ENCODE measurements around the gene ABCA2.

The ABCA2 gene

GRCh38 chr9:137030538-137031527 lies 2.8 kb upstream of the ABCA2 start:
- no peak for DNase-seq

- no peak for DNase-seq
These were observed 2.0 kb upstream of the ABCA2 start for GRCh38 chr9:137030006-137030405.

- no peak for DNase-seq
These were observed 1.3 kb upstream of the ABCA2 start for GRCh38 chr9:137029058-137029936.

- no peak for DNase-seq
These were observed 423 bp upstream of the ABCA2 start for GRCh38 chr9:137028263-137029057.

- DNase-seq, result no peak
These were observed 1.2 kb downstream of the ABCA2 start for GRCh38 chr9:137026828-137027227.

GRCh38 chr9:137026384-137026783 lies 1.7 kb downstream of the ABCA2 start:
- no peak for DNase-seq

- DNase-seq, result peak; percentile 22
These were observed 2.5 kb downstream of the ABCA2 start for GRCh38 chr9:137025517-137025966.

- DNase-seq, result no peak
These were observed 4.5 kb downstream of the ABCA2 start for GRCh38 chr9:137023583-137023991.

GRCh38 chr9:137023157-137023556 lies 4.9 kb downstream of the ABCA2 start:
- no peak for DNase-seq

- no peak for DNase-seq
These were observed 5.4 kb downstream of the ABCA2 start for GRCh38 chr9:137022662-137023008.

GRCh38 chr9:137021979-137022661 lies 5.9 kb downstream of the ABCA2 start:
- peak; percentile 24 for DNase-seq

GRCh38 chr9:137021568-137021978 lies 6.5 kb downstream of the ABCA2 start:
- DNase-seq, result no peak

GRCh38 chr9:137020771-137021567 lies 7.1 kb downstream of the ABCA2 start:
- DNase-seq, result no peak

GRCh38 chr9:137019891-137020683 lies 8.0 kb downstream of the ABCA2 start:
- DNase-seq, result no peak

GRCh38 chr9:137018761-137019559 lies 9.1 kb downstream of the ABCA2 start:
- no peak for DNase-seq

GRCh38 chr9:137017791-137018497 lies 10.1 kb downstream of the ABCA2 start:
- DNase-seq, result no peak

GRCh38 chr9:137017071-137017470 lies 11.0 kb downstream of the ABCA2 start:
- DNase-seq, result no peak

- no peak for DNase-seq
These were observed 11.6 kb downstream of the ABCA2 start for GRCh38 chr9:137016436-137016835.

- DNase-seq, result no peak
These were observed 12.1 kb downstream of the ABCA2 start for GRCh38 chr9:137015976-137016375.

Data from kidney glomerular epithelial cell (primary cell).